22Rv1 (cell line): ENCODE data around the gene RARA.

ENCODE experiments used
- CTCF ChIP-seq: fragments of 450-650 bp; IDR thresholded peaks from 2 replicates; pipeline ENCODE4 v1.5.1; 2017; ENCODE audit warnings: mild to moderate bottlenecking
- ZFX ChIP-seq: fragments of 450-650 bp; IDR thresholded peaks from 2 replicates; pipeline ENCODE4 v1.6.1; 2017; ENCODE audit warnings: antibody characterized with exemption, borderline replicate concordance

GRCh38 chr17:40329839-40330794 lies 21.1 kb downstream of the RARA start:
- no peak for TF ChIP-seq CTCF
- no peak for TF ChIP-seq ZFX
